GM18520 (cell line): ENCODE measurements around the gene GRAMD1C.
"Not testable (repeated sequence)": the region's sequence is repeated elsewhere in the genome, so short reads cannot be mapped to it uniquely, and the experiment has no call there.

Source experiments
- ATAC-seq: cut with Tn5 transposase; IDR thresholded peaks from one replicate; pipeline ENCODE4 v1.9.1; 2021; ENCODE audit not compliant: unreplicated experiment

The GRAMD1C gene

DNA sequence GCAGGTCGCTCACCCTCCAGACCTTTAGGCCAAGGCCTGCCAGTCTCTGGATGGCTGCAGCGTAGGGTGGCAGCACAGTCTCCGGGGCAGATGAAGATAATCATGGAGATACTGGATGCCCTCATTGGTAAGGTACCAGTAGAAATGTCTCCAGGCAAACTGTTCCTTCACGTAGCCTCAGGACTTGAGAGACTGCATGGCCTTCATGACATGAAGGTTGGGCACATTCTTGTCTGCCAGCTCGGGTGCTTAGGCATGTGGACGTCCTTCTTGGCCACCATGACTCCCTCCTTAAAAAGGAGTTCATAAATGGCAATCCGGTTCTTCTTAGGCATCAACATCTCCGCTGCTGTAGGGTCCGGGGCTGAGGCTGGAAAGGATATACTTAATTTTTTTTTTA is 11.8 kb downstream of the GRAMD1C start:
- ATAC-seq, result not testable (repeated sequence)

DNA sequence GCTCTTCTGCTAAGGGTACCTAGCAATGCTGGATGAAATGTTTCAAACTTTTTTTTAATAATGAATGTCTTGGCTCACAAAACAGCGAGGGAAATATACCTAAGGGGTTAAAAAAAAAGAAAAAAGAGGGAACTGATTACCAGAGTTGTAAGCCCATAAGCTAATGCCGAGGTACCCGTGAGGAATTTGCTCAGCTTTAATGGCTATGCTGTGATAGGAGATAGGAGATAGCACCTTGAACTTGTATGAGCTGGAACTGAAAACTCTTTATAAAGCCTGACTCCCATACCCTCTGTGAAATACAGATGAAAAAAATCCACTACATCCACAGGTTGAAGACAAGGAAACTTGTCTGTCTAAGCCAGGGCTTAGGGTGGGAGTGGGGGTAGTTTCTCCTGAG is 13.9 kb downstream of the GRAMD1C start:
- ATAC-seq, result no peak

- no peak for ATAC-seq
Observed at GRCh38 chr3:113867506-113867905, 28.9 kb downstream of the GRAMD1C start.

GRCh38 chr3:113873293-113873692 is 34.7 kb downstream of the GRAMD1C start:
- ATAC-seq, result no peak

DNA sequence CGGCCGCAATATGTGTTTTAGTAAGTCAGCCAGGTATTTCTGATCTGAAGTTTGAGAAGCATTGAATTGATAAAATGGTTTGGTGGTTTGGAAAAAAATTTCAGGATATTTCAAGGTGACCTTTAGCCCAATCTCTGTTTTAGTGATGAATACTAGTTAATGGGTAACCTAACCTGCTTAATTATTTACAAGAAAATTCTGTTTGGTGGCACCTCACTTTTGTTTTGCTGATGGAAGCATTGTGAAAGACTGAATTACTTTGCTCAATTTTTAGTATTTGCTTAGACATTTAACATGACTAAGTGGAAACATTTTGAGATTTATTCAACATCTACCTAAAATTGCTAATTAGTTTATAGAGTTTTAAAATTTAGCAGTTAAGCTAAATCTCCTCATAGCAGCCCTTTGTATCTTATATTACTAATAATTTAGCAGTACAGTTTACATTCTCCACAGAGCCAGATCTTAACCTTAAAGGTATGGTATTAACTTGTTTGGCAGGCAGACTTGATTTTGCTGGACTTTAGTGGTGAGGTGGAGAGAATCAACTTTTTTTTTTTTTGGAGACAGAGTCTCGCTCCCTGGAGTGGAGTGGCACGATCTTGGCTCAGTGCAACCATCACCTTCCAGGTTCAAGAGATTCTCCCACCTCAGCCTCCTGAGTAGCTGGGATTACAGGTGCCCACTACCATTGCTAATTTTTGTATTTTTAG is 35.4 kb downstream of the GRAMD1C start:
- ATAC-seq, result no peak

DNA sequence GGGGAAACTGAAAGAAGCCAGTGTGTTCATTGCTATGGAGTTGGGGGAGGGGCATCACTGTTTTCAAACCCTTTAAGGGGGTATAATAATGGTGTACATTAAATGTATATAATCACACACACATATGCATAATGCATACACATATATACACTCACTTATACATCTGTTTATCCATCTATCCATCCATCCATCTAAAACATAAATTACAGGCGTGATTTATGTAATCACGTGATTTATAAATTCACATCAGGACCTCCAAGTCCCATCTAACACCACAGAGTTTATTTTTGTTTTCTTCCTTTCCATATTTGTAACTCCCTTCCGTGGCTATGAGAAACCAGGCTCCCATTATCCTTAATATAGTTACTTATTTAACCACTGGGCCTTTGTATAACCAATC is 39.8 kb downstream of the GRAMD1C start:
- ATAC-seq, result no peak

- no peak for ATAC-seq
Observed at GRCh38 chr3:113885050-113885449, 46.5 kb downstream of the GRAMD1C start.

- no peak for ATAC-seq
Observed at GRCh38 chr3:113890256-113890900, 51.8 kb downstream of the GRAMD1C start.

GRCh38 chr3:113894927-113895326 is 56.3 kb downstream of the GRAMD1C start:
- ATAC-seq, result no peak

GRCh38 chr3:113895964-113896363 is 57.4 kb downstream of the GRAMD1C start:
- no peak for ATAC-seq

DNA sequence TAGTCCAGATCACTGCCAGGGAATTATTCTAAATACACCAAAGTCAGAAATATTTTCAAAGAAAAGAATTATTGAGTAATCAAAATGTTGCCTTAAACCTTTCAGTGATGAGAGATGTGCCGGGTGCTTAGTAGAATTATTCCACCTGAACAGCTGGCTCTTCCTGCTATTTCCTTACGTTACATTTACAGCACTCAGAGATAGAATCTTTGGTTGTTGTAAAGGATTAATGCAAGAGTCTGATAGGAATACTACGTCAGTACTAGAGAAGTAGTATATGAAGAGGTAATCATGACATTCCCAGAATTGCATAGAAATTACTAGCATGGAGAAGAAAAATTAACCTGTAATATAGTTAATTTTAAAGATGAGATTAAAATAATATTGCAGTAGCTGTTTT is 58.3 kb downstream of the GRAMD1C start:
- no peak for ATAC-seq

DNA sequence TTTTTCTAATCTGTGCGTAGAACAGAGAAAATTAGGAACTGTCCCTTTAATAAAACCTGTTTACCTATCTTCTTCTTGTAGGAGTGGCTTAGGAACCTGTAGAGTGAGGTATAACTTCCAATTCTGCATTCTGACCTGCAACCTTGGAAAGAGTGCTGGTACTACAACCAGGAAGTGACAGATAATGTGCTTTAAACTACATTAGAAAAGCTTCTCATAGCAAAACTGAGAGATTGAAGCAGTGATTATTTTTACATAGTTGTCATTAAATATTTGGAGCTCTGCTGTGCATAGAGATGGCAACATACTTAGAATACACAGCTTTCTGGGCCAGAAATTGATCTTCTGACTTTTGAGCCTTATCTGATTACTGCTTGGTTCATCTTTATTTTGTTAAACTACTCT is 58.8 kb downstream of the GRAMD1C start:
- no peak for ATAC-seq

- ATAC-seq, result no peak
Observed at GRCh38 chr3:113898892-113899291, 60.3 kb downstream of the GRAMD1C start.

- ATAC-seq, result no peak
Observed at GRCh38 chr3:113906568-113907140, 68.1 kb downstream of the GRAMD1C start.

DNA sequence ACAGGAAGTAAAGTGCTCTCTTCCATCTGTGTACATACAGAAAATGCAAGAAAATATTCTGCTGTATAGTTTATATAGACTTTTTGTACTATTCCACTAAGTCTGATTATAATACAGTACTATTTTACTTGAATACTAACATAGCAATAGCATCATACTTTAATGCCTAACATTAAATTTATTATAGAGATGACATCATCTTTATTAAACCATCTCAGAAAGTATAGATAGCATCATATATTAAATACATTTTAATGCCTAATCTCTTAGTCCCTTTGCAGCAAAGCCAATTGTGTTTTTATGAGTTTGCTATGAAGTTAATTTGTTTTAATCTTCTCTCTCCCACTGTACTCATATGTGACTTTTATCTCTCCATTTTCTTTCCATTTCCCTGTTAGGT is 69.5 kb downstream of the GRAMD1C start:
- ATAC-seq, result no peak

- no peak for ATAC-seq
Observed at GRCh38 chr3:113910966-113911365, 72.4 kb downstream of the GRAMD1C start.

GRCh38 chr3:113912552-113913236 is 74.1 kb downstream of the GRAMD1C start:
- ATAC-seq, result peak; percentile 85

GRCh38 chr3:113914646-113915045 is 76.1 kb downstream of the GRAMD1C start:
- ATAC-seq, result no peak

DNA sequence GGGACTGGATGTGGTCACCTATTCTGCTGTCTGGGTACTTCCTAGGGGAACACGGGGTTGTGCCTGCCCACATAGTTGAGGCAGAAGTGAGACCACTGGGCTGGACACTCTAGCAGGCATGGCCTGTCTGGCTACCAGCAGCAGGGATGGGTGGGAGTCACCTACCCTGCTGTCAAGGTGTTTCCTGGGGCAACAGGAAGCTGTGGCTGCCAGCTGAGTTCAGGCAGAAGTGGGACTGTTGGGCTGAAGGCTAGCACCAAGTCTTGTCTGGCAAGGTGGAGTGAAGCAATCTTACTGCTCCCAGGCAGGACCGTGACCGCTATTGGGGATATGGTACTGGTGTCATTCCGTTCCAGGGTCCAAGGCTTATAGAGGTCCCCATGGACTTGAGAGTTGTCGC is 89.0 kb downstream of the GRAMD1C start:
- no peak for ATAC-seq

DNA sequence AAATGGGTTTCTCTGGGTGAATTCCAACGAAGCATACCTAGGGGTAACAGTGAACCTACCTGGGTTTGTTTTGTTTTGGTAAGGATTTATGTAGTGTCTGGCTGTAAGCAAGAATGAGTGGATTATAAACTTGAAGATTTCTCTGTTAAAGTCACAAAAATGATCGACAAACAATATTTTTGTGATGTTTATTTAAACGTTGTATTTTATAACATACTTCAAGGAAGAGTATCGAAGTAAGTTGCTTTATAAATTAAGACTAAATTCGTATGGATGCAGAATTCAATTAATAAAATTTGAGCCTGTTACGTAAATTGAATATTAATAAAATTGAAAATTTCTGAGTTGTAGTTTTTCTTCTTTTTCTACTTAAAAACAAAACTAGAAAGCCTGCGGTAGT is 108.2 kb downstream of the GRAMD1C start:
- no peak for ATAC-seq

GRCh38 chr3:113947372-113948014 is 108.9 kb downstream of the GRAMD1C start, which contains the start of gene ZDHHC23:
ZDHHC23 (plus strand) TSS chr3:113948013; CDS start chr3:113948803, 790 bp downstream.
- peak; percentile 81 for ATAC-seq
